Stimulated activated CD8-positive, alpha-beta memory T cell treated with anti-CD3 and anti-CD28 coated beads, Interleukin-12 subunit alpha, Interleukin-12 subunit beta, amount 100 ng/mL, for 1 hour (primary cell): ENCODE measurements around the gene TNRC6B.
"Not testable (repeated sequence)": the region's sequence is repeated elsewhere in the genome, so short reads cannot be mapped to it uniquely, and the experiment has no call there.

ENCODE experiments used
- DNase-seq: peaks from one replicate; pipeline ENCODE4 v3.0.0-alpha.2; 2020; ENCODE audit warnings: low read depth

The TNRC6B gene

DNA sequence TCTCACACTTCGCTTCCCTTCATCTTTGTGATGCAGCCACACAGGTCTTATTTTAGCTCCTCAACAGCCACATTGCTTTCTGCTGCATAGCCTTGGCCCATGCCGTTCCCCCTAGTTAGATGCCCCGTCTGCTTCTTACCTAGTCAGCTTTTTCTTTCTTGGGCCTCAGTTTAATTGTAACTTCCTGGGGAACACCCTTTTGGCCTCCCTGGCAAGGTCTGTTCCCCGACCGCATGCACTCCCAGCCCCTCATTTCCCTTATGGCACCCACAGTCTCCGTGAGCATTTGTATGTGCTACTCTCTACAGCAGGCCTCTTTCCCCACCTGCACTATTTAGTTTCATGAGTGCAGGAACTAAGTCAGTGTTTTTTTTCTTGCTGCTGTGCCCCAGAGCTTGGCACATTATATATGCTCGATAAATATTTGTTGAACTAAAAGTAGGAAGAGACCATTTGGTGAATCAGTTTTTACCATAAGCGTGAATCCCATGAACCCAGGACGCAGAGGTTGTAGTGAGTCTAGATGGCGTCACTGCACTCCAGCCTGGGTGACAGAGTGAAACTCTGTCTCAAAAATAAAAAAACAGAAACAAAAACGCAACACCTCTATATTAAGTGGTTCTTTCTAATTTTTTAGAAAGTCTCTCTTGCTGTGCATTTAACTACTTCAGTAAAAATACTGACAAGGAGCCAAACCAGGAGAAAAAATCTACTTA, 38.5 kb downstream of the TNRC6B start:
- no peak for DNase-seq

DNA sequence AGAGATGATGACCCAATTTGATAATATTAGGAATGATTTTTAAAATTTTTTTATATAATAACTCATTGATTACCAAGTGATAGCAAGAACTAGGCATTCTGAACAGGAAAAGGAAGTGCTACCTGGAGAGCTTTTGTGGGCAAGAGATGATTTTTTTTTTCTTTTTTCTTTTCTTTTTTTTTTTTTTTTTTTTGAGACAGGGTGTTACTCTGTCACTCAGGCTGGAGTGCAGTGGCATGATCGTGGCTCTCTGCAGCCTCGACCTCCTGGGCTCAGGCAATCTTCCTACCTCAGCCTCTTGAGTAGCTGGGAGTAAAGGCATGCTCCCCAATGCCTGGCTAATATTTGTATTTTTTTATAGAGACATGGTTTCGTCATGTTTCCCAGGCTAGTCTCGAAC, 40.4 kb downstream of the TNRC6B start:
- no peak for DNase-seq

DNA sequence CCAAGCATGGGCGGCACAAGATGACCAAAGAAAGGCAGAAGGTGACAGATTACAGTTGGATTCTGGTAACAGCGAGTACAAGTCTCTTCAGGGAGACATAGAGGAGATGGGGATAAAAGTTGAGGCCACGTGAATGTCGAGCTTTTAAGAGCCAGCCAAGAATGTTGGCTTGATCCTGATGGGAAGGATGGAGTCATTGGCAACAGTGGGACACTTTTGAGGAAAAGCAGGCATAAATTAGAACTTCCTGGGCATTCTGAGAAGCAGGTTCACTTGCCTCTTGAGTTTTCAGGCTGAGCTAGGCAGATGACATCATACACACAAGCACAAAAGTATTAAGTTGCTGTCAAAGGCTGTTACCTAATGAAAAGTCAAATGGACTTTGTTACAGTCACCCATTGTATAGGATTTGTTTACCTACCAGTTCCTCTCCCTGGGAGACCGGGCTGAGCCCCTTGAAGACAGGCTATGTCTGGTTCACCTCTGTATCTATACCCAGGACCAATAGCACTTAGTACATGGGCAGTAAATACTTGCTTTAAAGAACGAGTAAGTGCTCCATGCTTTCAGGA, 41.1 kb downstream of the TNRC6B start:
- no peak for DNase-seq

DNA sequence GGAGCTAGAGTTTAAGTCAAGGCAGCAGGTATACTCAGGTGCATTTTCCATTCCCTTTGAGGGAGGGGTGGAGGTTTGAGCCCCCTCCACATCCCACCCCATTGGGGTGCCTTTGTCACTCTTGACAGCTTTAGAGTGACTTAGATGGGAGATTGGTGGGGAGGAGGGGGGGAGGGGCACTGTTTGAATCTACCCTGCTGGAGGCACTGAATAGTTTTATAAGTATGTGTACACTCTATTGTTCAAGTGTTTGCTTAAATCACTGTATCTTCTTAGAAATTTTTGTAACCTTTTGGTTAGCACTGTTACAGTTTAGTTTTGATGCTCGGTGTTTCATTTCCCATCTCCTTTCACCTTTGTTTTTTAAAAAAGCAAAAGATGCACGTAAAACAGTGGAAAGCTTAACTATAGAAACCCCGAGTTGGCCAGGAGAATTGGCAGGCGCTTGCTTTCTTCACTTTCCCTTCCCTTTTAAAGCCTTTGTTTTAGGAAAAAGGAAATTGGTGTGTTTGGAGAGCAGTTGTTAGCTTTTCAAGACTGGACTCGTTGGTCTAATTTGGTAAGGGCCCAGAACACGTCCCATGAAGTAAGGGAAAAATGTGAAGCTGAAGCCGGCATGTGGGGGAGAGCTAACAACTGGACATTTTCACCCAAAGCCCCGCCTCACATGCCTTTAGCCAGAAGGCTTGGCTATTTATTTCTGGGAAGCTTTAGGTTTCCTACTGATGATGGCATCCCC, 42.8 kb downstream of the TNRC6B start:
- no peak for DNase-seq

DNA sequence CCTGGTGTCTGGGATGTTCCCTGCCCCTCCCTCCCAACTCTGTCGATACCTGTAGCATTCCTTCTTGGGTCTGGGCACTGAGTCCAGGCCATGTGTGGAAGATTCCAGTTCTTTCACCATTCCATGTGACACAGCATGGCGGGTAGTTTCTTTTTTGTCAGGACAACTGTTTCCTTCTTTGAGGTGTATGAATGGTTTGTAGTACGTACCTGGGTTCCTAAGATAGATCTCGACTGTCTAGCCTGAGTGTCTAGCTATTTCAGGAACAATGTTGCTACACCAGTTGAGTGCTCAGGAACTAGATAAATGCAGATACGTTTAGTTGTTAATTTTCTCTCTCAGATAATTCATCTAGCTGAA, 43.3 kb downstream of the TNRC6B start:
- DNase-seq = no peak

DNA sequence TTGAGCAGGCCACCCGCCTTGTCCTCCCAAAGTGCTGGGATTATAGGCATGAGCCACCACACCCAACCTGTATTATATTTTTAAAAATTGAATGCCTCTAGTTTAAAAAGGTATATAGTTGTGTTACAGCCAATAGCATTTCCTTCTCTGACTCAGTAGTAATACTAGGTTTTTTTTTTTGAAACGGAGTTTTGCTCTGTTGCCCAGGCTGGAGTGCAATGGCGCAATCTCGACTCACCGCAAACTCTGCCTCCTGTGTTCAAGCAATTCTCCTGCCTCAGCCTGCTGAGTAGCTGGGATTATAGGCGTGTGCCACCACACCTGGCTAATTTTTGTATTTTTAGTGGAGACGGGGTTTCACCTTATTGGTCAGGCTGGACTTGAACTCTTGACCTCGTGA, 45.3 kb downstream of the TNRC6B start:
- not testable (repeated sequence) for DNase-seq

DNA sequence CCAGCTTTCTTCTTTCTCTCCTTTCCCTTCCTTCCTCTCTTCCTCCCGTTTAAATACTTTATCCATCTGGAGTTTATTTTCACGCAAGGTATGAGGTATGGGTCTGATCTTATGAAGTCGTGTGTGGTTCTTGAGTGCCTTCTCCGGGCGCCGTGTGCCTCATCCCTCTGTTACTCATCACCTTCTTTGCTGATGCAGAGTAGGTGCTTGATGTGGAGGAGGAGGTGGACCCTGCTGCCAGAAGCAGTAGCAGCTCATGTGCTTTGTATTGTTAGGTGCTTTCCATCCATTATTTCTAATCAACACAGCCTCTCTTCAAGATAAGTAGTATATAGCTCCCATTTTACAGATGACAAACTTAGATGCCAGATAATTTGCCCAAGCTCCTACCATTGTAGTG, 47.0 kb downstream of the TNRC6B start:
- no peak for DNase-seq

DNA sequence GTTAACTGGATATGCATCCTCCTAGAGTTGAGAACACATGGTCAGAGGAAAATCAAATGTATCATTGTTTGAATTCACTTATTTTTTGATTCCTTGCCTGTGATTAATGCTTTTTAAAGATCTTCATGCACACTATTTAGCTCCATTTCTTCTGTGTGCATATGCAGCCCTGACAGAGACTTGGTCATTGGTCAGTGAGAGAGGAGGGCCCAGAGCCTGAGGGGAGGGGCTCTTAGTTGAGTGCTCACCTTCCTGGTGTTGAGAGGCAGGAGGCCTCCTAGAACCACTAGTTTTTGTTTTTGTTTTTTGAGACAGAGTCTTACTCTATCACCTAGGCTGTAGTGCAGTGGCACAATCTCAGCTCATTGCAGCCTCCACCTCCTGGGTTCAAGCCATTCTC, 48.9 kb downstream of the TNRC6B start:
- DNase-seq = no peak

DNA sequence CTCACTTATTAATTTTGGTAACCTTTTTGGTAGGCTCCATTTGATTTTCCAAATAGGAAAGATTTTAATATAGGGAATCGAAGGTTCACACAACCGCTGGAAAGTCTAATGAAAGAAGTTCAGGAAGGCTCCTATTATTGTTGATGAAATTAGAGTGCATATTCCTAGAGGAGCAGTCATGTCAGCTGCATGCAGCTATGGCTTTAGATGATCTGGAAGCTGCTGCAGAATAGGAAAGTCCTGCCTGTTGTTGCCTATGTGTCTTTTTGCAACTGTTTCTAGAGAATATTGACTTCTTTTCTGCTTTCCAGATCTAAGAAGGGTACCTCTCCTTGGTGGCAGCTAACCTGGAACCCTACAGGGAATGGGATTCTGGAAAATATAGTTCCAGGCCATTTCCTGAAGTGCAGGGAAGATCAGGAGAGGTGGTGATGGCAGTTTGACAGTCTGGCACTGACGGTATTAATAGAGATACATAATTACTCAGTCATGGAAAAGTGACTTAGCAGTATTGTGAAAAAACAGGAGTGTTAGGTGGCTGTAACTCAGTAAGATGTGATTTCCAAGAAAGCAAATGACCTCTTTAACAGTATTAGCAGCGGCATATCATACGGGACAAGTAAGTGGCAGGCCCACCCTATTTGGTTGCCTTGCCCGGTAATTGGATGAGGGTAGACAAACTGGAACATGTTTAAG, 54.0 kb downstream of the TNRC6B start:
- no peak for DNase-seq

DNA sequence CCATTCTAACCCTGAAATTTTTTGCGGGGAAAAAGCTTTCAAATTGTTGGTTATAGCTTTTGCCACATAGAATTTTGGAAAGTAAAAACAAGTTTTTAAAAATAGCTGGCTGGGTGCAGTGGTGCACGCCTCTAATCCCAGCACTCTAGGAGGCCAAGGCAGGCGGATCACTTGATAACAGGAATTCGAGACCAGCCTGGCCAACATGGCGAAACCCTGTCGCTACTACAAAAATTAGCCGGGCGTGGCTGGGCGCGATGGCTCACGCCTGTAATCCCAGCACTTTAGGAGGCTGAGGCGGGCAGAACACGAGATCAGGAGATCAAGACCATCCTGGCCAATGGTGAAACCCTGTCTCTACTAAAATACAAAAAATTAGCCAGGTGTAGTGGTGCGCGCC, 54.9 kb downstream of the TNRC6B start:
- no peak for DNase-seq

DNA sequence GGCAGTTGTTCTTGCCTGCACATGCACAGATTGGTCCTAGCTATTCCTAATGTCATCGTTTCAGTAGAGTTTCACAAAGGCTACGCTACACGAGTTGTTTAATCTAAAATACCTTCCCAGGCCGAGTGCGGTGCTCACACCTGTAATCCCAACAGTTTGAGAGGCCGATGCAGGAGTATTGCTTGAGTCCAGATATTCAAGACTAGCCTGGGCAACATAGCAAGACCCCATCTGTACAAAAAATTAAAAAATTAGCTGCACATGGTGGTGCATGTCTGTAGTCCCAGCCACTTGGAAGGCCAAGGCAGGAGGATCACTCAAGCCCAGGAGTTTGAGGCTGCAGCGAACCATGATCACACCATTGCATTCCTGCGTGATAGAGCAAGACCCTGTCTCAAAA, 56.2 kb downstream of the TNRC6B start:
- DNase-seq = no peak

DNA sequence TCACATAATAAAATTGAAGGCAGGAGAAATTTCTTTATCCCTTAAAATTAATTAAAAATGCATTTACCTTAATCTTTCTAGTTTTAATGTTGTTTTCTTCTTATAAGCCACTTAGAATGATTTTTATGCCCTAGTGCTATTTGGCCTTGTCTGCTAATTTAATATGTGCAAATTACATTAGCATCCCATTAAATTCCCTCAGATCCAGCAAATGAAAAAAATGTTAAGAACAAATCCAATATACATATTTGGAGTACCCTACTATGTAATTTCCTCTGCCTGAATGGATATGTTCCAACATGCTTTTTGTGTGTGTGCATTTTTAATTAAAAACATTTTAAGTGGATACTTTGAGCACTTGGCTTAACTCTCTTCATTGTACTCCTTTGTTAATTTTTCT, 56.9 kb downstream of the TNRC6B start:
- DNase-seq = no peak

DNA sequence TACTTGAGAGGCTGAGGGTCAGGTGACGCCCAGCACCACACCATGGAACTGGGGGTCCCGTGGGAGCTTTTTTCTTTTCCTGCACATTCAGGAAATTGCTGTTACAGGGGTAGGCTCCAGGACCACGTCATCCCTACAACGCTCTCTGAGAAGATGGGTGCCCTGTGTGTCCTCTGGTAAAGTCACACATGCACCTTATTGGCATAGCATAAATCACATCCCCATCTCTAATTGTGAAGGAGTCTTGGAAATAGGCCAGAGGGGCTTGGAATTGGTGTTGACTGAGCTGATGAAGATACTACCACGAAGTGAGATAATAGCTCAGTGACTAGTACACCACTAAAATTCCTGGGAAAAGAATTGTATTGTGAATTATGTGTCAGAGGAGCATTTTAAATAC, 57.6 kb downstream of the TNRC6B start:
- DNase-seq = no peak

DNA sequence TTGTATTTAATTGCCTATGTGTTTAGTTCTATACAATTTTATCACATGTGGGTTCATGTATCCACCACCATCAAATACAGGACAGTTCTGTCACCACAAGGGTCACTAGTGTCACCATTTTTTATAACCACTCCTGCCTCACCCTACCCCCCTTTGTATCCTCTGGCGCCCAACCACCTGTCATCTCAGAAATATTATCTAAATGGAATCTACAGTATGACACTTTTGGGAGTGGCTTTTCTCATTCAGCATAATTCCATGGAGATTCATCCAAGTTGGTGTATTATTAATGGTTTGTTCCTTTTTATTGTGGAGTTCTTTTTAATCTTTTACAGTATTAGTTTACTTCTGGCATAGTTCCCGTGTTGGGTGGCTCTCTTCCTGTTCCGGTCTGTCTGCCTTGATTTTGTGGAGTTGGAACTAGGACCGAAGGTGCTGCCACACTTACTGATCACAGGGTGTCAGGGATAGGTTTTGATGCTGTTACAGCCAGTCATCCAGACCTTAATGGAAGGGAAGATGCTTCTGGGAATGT, 58.5 kb downstream of the TNRC6B start:
- DNase-seq = no peak

DNA sequence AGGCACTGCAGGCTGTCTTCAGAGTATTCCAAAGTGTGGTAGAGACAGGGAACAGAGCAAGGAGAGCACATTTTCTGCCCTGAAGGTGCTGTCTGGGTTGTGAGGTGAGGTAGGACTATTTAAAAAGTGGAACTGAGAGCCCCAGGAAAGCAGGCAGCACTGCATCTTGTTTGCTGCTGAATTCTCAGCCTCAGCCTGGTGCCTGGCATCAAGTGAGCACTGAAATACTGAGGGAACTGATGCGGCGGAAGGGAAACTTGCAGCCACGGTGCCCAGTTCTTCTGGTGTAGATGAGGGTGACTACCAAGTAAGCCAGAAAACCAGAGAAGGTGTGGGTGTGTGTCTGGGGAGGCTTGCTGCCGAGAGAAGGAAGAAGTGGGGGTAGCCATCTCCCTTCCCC, 59.5 kb downstream of the TNRC6B start:
- no peak for DNase-seq

DNA sequence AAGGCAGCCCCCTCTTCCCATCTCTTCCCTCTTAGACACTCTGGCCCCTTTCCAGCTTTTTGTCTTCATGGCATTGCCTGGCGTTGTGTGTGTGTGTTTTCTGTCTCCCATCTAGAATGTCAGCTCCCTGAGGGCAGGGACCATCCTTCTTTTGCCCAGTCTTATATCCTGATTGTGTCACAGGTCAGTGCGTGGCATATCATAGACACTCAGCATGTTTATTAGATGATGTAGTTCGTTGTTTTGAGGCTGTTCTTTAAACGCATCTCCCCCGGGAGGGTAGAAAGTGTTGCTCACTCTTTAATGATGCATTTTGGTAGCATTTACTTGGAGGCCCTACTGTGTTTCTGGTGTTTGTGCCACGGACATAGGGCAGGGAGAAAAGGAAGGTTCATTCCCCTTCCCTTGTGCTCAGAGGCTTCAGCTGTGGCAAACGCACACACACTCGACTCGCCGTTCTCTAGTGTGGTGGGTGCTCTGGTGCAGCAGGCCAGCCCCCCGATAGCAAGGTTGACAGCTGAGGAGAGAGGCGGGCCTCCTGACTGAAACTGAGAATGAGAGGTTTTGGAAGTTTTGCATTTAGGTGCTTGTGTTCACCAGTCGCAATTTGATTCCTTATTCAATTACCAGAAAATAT, 60.2 kb downstream of the TNRC6B start:
- no peak for DNase-seq

DNA sequence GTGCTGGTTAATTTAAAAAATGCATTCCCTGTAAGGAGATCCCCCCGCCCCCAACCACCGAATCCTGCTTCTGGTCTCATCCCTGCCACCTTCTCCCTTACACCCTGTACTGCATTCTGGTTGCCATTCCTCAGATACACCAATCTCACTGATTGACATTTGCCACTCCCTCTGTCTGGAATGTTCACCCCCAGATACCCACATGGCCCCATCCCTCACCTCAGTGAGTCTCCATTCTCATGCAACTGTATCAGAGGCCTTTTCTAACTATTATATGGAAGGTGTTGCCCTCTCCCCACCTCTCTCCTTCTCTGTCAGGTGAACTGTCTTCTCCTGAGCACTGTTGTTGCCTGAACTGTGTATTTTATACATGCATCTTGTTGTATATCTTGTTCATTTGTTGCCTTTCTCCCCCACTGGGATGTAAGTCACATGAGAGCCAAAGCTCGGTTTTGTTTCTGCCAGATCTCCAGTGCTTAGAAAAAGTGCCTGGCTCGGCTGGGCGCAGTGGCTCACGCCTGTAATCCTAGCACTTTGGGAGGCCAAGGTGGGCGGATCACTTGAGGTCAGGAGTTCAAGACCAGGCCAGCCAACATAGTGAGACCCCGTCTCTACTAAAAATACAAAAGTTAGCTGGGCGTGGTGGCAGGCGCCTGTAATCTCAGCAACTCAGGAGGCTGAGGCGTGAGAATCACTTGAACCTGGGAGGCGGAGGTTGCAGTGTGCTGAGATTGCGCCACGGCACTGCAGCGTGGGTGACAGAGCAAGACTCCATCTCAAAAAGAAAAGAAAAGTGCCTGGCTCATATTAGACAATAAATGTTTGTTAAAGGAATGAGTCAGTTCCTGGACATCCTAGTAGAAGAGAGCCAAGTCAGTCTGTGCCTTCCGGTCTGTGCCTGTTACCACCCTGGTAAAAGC, 61.0 kb downstream of the TNRC6B start:
- DNase-seq = no peak

DNA sequence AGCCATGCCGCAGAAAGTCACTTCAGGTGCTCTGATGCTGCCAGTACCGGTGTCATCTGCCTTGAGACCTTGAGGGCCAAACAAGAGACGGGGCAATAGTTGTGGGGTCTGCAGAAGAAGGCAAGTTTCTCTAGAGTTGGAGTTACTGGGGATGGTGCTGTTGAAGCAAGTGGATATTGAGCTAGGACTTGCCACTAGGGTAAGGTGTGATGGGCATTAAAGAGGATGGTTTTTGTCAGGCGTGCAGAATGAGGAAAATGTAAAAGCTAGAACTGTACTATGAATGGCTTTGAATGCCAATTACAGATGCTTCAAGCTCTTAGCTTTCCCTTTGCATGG, 61.6 kb downstream of the TNRC6B start:
- DNase-seq = no peak

DNA sequence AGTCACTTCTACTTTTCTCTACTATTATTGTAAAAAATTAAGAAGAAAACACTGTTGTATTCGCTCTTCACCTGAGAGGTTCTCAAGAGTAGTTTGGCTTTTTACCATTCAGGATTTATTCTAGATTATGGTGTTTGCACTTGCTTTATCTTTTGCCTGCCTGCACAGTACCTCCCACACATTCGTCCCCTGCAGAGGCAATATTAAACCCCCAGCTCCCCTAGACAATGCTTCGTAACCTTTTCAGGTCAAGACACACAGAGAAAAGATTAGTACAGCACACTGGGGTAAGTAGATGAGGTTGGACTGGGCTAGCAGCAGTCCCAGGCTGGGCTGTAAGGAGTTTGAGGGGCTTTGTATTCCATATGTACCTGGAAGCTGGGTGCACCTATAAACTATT, 62.4 kb downstream of the TNRC6B start:
- DNase-seq = no peak

DNA sequence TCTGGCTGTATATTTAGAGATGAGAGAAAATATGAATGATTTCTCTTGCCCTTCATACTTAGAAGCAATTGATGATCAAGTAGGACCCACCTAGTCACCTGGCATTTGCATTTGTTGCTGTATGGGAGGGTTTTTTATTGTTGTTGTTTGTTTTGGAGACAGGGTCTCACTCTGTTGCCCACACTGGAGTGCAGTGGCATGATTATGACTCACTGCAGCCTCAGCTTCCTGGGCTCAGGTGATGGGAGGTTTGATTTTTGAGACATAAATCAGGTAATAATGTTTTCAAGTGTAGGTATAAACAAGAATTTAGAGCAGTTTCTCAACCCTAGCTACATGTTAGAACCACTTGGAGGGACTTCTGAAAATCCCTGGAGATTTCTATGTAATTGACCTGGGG, 63.0 kb downstream of the TNRC6B start:
- no peak for DNase-seq

DNA sequence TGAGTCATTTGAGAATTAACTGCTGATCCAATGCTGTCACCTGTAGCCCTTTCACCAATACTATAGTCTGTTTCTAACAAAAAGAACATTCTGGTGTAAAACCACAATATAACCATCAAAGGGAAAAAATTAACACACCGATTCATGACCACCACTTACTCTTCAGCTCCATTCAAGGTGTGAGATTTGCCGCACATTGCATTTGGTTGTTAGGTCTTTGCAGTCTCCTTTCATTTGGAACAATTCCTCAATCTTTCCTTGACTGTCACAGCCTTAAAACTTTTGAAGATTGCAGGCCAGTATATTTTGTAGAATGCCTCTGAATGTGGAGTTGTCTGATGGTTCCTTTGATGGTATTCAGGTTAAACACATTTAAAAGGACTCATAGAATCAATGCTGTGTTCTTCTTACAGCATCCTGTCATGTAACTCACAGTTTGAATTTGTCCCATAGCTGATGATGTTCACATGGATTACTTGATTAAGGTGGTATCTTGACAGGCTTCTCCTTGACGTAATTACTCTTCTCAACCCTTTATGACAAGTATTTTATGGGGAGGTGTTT, 63.6 kb downstream of the TNRC6B start:
- DNase-seq = no peak
